ENCODE measurements around the gene ALG14. TPM values are rescaled to one million over a fixed set of nuclear protein-coding genes. Genes with fewer than 3 reads are reported as not detected.
A peak's percentile ranks its signal among the peaks of the same experiment; 100 is the strongest.

ALG14 gene
- polyA plus RNA-seq, 5 donors, result 9.5 to 12.1 (median 9.6) TPM

DNA sequence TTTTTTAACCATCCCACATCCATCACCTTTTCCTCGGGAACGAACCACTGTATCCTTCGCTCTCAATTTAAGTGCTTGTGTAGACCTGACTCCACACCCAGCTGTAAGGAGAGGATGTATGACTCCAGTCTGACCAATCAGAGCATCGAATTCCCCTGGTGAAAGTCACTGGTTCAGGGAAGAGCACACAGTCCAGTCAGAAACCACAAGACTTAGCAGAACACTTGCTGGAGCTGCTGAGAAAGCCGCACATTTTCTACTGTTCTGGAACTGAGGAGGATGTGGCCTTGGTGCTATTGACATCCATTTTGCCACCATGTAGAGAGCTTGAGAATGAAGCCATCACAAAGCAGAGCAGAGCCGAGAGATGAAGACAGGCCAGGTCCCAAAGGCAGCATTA lies 86.0 kb downstream of the ALG14 start:
- no peak for DNase-seq

DNA sequence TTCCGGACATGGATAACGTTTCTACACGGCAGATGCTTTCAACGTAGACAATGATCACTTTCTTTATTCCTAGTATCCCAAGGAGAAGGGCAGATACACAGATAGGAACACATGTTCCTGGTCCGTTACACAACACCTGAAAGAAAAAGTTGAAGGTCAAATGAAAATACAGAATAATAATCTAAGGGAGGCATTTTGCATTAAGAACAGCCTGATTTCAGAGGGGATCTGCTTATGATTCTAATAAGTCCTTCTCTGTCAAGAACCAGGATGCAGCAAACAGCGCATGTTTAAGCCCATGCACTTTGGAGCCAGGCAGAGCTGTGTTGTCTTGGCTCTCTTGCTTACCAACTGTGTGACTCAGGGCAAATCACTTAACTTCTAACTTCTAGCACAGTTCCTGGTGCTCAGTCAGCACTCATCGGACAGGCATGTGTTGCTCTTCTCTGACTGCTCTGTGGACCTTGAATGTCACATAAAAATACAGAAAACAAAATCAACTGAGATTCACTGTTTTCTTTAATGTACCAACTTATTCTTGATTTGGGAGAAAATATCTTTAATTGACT lies 89.5 kb downstream of the ALG14 start:
- no peak for DNase-seq

DNA sequence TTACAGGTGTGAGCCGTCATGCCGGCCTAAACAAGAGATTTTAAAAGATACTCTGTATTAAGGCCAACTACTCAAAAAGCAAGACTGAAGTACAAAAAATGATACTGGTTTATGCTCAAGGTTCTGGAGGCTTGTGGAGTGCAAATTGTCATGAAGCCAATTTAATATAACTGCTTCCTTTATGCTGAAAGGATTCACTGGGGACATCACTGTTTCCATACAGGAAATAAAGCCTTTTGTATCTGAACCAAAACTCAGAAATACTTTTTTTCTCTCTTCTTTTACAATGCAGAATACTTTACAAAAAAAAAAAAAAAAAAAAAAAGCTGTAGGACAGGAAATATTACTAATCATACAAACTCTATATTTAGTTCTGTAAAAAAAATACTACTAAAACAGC lies 90.4 kb downstream of the ALG14 start:
- DNase-seq, result no peak

DNA sequence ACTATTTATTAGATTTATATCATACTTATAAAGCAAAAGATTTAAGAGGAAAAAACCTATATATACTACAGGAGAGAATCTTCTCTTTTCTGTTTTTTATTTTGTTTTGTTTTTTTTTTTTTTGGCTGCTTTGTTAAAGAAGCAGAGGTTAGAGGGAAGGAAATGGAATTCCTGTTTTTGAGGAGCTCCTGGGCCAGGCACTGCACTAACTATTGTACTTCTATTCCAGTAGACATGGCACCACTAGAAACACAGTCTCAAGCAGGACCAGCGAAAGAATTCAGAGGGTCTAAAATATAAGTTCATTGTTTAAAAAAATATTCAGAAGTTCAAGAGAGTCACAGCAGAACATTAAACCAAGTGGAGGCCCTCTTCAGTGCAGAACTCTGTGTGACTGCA lies 91.2 kb downstream of the ALG14 start:
- no peak for DNase-seq

DNA sequence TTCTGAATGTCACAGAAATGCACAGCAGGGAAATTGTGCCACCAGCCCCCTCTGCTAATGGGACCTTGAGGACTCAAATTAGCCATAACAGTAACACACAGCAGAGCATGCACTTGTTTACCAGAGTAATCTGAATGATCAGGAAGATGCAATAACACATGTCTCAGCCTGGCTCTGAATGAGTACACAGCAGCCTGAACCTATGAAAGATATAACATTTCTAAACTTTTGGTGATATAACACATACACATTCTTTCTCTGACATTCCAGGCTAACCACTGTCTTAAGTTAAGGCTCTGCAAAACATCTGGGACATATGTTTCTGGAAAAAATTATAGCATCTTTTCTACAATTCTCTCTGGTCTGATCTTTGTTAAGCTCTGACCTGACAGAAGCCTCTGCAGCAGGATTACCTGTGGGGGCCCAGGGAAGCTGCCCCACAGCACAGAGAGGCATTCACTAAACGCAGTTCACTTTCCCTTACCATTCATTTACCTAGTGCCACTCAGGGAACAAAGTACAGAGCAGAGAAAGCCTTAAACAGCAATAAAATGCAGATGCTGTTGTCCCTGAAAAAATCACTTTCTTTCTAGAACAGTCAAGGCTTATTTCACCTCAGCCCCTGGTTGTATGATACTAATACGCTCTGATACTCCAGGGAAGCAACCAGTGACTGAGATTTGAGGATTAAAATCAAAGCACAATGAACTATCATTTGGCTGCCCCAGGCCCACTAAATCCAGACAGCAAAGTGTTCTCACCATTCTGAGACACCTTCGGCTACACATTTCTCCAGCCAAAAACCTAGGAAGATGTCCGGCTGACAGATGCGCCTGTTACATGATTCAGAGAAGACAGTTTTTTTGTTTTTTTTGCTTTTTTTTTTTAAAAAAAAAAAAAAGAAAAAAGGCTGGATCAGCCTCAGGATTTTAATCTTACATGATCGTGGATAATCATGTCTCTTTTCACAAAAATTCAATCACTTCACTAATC lies 91.9 kb downstream of the ALG14 start:
- no peak for DNase-seq

DNA sequence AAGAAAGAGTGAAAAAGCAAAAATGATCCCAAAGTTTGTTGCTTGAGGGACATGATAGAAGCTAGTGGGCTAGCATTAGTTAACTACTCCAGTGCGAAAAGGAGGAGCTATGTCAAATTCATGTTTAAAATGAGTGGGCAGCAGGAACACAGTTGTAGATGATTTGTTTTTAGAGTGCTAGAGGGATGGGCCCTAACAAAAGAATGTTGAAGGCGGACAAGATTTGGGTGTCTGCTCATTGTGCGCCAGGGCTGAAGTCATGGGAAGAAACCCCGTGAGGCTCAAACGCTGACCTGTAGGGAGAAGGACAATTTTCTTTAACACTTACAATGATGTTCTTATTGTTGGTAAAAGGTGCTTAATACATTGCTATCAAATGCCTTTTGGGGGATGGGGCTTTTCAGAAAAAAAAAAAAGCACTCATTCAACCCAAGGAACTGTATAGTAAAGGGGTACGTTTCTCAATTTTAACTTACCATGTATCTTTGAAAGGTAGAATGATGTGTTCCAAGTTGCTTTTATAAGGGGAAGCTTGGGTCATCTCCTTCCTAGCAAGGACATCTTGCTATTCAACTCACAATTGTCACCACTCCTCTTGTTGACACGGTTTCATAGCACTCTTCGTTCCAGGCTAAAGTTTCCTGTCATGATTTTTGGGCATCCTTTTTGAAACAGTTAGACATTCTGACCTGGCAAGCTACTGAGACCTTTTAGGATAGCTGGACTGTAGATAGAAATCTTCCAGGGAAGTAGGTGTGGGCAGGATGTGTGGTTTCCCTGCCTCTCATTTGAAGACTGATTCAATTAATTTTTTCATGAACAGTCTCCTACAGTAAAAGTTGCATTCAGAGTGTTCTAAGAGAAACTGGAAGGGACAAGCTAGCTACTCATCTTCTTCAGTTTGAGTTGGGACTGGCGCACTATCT lies 92.8 kb downstream of the ALG14 start:
- no peak for DNase-seq

DNA sequence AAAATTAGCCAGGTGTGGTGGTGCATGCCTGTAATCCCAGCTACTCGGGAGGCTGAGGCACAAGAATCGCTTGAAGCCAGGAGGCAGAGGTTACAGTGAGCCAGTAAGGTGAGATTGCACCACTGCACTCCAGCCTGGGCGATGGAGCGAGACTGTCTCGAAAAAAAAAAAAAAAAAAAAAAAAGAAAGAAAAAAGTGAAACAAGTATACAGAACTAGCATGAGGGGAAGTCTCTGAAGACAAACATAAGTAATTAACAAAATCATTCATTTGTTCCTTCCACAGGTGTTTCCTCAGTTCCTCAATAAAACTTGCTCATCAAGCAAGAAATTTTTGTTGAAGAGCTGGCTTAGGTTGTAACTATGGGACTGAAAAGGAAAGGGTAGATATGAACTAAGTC lies 93.6 kb downstream of the ALG14 start:
- DNase-seq, result no peak

DNA sequence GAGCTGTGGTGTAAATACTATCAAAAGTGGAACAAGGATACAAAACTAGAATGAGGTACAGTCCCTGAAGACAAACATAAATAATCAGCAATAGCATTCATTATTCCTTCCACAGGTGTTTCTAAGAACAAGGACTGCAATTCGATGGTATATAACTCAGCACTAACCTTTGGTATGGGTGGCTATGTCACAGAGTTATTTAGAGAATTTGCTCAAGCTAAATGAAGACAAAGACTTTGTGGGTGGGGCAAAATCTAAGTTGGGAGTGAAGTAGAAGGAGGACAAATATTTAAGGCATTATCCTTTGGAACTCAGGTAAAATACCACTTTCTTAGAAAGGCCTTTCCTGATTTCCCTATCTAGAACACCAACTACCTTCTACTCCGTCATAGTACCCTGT lies 94.3 kb downstream of the ALG14 start:
- DNase-seq, result no peak

DNA sequence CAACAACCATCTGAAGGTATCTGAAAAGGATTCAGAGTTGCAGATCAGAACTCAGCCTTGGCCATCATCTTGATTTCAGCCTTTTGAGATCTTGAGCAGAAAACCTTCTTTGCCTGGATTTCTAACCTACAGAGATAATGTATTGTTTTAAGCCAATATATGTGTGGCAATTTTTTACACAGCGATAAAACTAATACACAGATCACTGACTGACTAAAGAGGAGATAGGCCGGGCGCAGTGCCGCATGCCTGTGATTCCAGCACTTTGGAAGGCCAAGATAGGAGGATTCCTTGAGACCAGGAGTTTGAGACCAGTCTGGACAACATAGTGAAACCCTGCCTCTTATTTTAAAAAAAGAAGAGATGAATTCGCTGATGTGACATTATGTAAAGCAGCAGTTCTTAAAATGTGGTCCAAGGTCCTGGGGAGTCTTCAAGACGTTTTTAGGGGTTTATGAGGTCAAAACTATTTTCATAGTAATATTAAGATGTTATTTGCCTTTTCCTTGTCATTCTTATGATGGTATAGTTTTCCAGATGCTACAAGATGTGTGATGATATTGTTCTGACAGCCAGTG lies 95.7 kb downstream of the ALG14 start:
- no peak for DNase-seq

DNA sequence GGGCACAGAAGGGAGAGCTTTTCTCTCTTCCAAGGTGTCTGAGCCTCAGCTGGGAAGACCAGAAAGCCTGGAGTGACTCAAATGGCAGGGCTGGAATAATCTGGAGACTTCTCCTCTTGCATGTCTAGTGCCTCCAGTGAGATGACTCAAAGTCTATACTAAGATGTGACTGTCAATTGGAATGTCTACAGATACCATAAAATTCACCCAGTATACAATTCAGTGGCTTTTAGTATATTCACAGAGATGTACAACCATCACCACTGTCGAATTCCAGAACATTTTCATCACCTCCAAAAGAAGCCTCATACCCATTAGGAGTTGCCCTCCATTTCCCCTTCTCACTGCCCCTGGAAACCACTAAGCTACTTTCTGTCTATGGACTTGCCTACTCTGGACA lies 97.9 kb downstream of the ALG14 start:
- DNase-seq, result no peak

DNA sequence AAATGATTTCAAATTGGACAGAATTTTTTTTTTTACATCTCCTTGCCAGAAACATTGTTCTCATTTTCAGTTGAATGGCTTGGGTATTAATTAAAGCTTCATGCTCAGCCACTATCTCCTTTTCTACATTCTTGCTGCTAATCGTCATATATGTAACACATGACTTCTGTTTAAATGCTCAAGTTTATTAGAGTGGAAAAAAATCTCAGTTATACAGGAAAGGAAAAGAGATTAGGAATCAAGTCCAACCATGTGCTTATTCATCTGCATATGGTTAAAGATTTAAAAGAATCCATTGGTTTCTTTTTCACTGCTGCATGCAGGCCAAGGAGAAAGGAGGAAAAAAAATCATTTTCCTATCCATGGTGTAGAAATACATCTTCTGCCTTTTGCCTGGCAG lies 98.5 kb downstream of the ALG14 start:
- no peak for DNase-seq

DNA sequence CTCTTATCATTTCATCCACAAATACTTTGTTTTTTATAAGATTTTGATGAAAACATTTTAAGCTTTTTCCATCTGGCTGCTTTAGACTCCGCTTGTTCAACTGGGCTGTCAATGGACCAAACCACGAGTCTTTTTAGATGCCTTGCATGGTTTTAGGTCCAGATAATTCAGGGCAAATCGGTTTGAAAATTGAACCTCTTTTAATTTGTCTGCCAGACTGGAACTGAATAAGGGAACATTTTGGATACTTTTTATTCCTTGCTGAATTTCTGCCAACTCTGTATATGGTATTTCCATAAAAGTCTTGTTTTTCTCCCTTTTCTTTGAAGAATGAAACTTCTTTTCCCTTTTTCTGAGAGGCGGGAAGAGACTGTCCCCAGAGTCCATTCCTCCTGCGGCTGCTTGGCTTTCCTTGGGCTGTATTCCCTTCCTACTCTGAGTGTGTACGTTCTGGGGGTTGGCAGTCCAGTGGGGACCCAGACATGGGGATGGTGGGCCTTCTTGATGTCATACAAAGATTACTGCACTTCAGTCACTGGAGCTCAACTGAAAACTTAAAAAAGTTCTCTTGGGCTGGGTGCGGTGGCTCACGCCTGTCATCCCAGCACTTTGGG lies 99.3 kb downstream of the ALG14 start:
- DNase-seq, result no peak

DNA sequence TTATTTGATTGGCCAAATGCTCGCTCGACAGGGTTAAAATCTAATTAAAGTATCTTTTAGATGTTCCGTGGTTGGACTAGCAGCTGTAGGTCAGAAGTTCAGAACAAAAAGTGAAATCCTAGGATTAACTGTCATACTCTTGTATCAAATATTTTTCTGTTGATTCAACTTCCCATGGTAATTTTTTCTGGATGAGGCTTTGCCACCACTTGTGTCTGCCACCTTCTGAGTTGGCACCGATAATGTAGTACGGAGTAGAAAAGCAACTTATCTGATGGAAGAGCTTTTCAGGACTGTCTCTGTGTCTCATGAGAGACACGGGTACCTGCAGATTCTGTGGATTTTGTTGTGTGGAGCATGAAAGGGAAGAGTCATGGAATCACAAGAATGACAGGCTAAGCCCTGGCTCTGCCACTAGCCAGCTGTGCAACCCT lies 101.2 kb downstream of the ALG14 start:
- DNase-seq, result no peak

DNA sequence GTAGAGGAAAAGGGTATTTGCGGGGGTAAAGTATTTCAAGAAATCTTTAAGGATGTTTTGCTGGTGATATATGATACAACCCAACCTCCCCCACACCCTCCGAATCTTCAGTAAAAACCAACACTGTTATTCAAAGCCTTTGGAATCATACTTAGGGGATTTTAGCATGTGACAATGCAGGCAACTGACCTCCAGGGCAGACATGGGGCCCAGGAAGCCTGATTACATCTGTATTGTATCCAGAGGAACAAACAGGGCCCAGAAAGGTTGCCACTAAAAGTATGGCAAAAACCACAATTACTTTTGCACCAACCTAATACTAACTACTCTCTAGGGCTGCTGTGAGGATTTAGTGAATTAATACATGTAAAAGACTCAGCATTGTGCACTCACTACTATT lies 102.0 kb downstream of the ALG14 start:
- no peak for DNase-seq

DNA sequence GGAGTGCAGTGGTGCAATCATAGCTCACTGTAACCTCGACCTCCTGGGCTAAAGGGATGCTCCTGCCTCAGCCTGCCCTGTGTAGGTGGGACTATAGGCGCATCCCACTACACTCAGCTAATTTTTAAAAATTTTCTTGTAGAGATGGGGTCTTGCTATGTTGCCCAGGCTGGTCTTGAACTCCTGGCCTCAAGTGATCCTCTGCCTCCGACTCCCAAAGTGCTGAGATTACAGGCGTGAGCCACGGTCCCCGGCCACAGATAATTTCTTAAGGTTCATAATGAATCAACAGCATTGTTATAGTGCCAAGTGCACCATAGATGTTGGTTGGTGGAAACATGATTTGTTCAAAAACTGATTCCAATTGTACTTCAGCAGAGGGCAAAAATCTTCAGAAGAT lies 103.6 kb downstream of the ALG14 start:
- no peak for DNase-seq

DNA sequence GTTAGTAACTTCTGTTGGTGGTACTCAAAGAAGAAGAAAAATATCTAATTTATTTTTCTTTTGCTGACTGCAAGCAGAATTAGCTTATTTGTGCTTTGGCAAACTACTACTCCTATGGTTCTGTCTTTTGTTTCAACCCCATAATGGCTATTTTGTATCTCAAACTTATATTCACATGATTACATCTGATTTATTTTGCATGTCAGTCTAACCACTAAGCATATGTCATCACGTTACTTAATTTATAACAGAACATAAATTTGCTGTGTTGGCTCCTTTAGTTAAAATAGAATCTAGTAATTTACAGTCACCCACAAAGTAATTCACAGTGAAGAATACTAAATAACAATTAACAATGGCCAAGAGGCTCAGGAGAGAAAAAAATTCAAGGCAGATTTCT lies 106.7 kb downstream of the ALG14 start:
- DNase-seq, result no peak

DNA sequence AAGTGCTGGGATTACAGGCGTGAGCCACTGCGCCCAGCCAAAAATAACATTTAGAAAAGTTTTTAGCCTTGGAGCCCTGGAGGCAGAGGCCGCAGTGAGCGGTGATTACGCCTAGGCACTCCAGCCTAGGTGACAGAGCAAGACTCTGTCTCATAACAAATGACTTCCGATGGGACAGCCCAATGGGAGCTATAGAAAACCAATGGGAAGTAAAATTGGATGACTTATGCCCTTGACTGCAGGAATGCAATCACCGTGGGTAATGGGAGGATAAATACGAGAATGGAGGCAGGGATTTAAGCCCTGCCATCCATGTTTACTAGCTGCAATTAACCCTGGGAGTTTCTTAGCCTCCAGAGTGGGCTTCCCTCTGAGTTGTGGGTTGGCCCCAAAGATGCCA lies 108.9 kb downstream of the ALG14 start:
- DNase-seq, result no peak

DNA sequence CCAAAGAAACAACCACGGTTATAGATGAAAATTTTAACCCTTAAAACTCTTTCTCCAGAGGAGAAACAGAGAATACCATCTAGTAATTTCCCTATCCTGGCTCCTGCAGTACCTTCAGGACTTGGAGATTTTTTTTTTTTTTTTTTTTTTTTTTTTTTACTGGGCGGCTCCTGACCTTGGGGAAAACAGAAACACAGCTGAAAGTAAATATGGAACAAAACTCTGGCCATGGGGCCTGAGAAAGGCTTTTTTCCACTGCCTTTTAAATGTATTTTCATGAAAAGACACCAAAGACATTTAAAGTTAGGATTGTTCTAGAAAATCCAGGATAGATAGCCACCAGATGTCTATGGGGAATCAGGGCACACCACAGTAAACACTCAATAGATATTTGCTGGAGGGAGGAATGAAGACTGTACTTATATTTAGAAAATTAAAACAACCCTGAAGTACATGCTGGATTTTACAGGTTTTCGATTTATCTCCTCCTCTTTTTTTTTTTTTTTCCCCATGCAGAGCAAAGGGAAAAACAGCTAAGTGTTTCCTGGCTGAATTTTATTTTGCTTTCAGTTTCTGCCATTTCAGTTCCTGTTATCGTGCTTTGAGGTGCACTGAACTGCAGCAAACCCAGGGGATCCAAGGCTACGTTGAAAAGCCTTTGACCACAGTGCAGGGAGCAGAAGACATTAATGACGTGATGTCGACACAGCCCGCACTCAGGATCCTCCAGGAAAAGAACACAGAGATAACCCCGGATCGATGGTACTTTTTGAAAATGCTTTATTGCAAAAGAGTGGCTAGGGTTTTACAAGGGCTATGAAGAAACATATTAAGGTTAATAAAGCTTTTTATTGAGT lies 110.1 kb downstream of the ALG14 start:
- DNase-seq, result peak in 1 of 2 donors; percentile 32

DNA sequence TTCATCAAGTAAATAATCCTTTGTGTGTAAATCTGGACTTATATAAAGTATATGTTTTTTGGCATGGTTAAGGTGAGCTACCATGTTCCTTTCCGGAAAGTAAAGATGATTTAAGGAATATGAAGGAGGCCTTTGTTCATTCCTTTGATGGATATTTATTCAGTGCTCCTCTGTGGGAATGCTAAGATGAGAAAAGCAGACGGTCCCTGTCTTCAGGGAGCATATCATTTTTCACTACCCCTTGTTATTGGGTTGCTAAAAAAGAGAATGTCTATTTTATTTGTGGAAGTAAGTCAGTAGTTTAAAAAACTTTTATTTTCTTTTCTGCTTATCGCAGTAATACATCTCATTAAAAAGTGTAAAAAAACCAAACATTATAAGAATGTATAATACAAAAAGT lies 110.8 kb downstream of the ALG14 start:
- DNase-seq, result no peak

DNA sequence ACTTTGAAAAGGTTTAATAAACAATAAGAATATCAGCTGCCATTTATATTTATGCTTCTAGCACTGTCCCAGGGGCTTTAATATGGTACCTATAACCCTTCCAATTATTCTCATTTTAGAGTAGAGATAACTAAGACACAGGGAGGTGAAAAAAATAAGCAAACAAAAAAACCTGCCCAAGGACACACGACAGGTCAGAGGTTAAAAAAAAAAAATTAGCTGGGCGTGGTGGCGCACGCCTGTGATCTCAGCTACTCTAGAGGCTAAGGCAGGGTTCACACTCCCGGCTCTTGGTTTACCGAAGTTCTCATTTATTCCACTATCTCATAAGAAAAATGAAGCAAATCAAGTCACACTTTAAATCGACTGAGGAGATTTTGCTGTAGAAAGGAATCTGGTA lies 111.2 kb downstream of the ALG14 start:
- no peak for DNase-seq

DNA sequence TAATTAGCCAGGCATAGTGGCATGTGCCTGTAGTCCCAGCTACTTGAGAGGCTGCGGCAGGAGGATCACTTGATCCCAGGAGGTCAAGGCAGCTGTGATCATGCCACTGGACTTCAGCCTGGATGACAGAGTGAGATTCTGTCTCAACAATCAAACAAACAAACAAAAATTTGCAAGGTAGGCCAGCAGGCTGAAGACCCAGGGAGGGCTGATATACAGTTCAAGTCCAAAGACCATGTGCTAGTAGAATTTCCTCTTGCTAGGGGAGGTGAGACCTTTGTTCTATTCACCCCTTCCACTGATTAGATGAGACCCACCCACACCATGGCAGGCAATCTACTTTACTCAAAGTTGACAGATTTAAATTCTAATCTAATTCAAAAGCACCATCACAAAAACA lies 114.7 kb downstream of the ALG14 start:
- no peak for DNase-seq

Data from right lung (tissue), 5 donors.